NT2/D1 (cell line): ENCODE measurements around the gene KBTBD13.

ENCODE experiments used
- SUZ12 ChIP-seq: IDR thresholded peaks from 2 replicates; pipeline ENCODE4 v1.6.1; 2011; ENCODE audit not compliant: insufficient read length, insufficient read depth; ENCODE audit errors: extremely low read depth
- YY1 ChIP-seq: IDR thresholded peaks from 2 replicates; pipeline ENCODE4 v1.6.1; 2011; ENCODE audit not compliant: insufficient read length, insufficient read depth
- ZNF274 ChIP-seq: IDR thresholded peaks from 2 replicates; pipeline ENCODE4 v1.6.1; 2011; ENCODE audit warnings: mild to moderate bottlenecking, low read depth, low read length

DNA sequence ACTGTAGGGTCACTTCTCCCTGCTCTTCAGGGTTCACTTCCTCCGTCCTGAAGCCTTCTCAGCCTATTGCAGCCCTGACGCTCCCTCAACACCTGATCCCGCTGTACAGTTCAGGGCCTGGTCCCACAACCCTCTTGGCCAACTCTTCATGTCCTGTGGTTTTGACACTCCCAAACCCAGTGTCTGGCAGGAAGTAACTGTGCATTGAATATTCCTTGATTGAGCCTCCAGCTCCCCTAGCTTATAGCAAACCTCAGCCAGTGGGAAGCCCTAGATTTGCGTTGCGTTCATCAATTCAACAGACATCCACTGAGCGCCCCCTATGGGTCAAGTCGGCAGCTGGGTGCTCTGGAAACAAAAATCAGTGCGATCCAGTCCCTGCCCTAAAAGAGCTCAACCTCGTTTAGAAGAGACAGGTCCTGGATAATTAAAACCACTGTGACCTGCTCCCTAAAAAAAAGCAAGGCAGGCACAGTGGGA is 24.9 kb downstream of the KBTBD13 start:
- TF ChIP-seq ZNF274 (no peak), YY1 (no peak), SUZ12 (no peak)
